K562 (cell line): Measurements from ENCODE around the gene CYB5D1. TPM values are rescaled to one million over a fixed set of nuclear protein-coding genes. Genes with fewer than 3 reads are reported as not detected.

Experiments used
- ATAC-seq: fragments of 200-7000 bp; cut with Tn5 transposase; 3 replicates; pipeline ENCODE4 v1.9.1; 2020; ENCODE audit warnings: moderate library complexity
- BruUV-seq: library from RNA; stranded (reverse); fragments of 400-500 nt; replicated peaks from 2 replicates; lab custom pipeline; 2021; lab: Mats Ljungman, UMichigan
- CTCF ChIA-PET: fragments of 300-600 bp; formaldehyde crosslinking; extraction: SDS; loops from one replicate; lab custom pipeline; 2021; ENCODE audit warnings: low intra/inter-chr PET ratio; lab: Yijun Ruan, JAX
- POLR2A ChIA-PET: fragments of 300-600, 350-650 bp; sonication (Branson Sonifier 250); formaldehyde crosslinking; extraction: SDS; loops from one replicate; lab custom pipeline; 2021; ENCODE audit warnings: antibody characterized with exemption, inconsistent platforms; lab: Yijun Ruan, JAX
- DNase-seq, 4 experiments: peaks; one replicate each; pipeline versions ENCODE4 v3.0.0 to v3.0.0-alpha.2; 2011 to 2018; ENCODE audit warnings: low spot score in 3 of 4, mixed read lengths in 3 of 4; ENCODE audit errors: extremely low read depth in 1 of 4
- FAIRE-seq: peaks from 2 replicates; lab custom pipeline; 2011; peaks lifted over from hg19 to GRCh38; lab: Jason Lieb, UNC
- H2AFZ ChIP-seq: 2 replicates; pipeline ENCODE4 v1.6.0; 2011; ENCODE audit warnings: low read depth, low read length, control low read depth, inconsistent platforms
- H3K27ac ChIP-seq: fragments of 200-600 bp; 3 replicates; pipeline ENCODE4 v1.8.0; 2011; ENCODE audit warnings: low read depth, mild to moderate bottlenecking, control low read depth, inconsistent platforms, low read length, moderate library complexity, mixed read lengths; ENCODE audit errors: extremely low read depth
- H3K27me3 ChIP-seq, 2 experiments: fragments of 300-600 bp in 1 of 2; 2 replicates in 1 of 2; 3 replicates in 1 of 2; pipeline versions ENCODE4 v1.6.0 to v1.8.0; 2011; ENCODE audit warnings: inconsistent platforms in 2 of 2, low read length in 2 of 2, mild to moderate bottlenecking in 1 of 2, mixed read lengths in 1 of 2, moderate library complexity in 1 of 2; ENCODE audit not compliant: control insufficient read depth in 2 of 2, insufficient read depth in 2 of 2
- H3K36me3 ChIP-seq: fragments of 300-600 bp; 3 replicates; pipeline ENCODE4 v1.8.0; 2011; ENCODE audit warnings: mild to moderate bottlenecking, low read length, inconsistent platforms; ENCODE audit not compliant: control insufficient read depth, insufficient read depth
- H3K4me1 ChIP-seq, 2 experiments: fragments of 200-600 bp in 1 of 2; replicated peaks in 1 of 2; 2 replicates in 1 of 2; 3 replicates in 1 of 2; pipeline versions ENCODE4 v1.5.1 to v1.8.0; 2011; ENCODE audit warnings: inconsistent platforms in 2 of 2, low read length in 2 of 2, mild to moderate bottlenecking in 1 of 2, mixed read lengths in 1 of 2, moderate library complexity in 1 of 2; ENCODE audit not compliant: control insufficient read depth in 2 of 2, insufficient read depth in 2 of 2
- H3K4me2 ChIP-seq: 2 replicates; pipeline ENCODE4 v1.6.1; 2011; ENCODE audit warnings: low read length, control low read depth, inconsistent platforms, mixed read lengths; ENCODE audit not compliant: insufficient read depth
- H3K4me3 ChIP-seq: fragments of 200-600 bp; sonication (generic), shearing (Covaris generic); 2 replicates; pipeline ENCODE4 v1.5.1; 2016; ENCODE audit warnings: control low read depth, inconsistent platforms
- H3K79me2 ChIP-seq: fragments of 200-600 bp; 3 replicates; pipeline ENCODE4 v1.8.0; 2011; ENCODE audit warnings: low read length, inconsistent platforms; ENCODE audit not compliant: control insufficient read depth, insufficient read depth
- H3K9ac ChIP-seq, 2 experiments: 2 replicates each; pipeline versions ENCODE4 v1.6.0 to v1.6.1; 2011; ENCODE audit warnings: low read depth in 2 of 2, low read length in 2 of 2, control low read depth in 1 of 2, inconsistent platforms in 1 of 2, mild to moderate bottlenecking in 1 of 2, mixed read lengths in 1 of 2; ENCODE audit not compliant: insufficient read depth in 1 of 2
- H3K9me1 ChIP-seq: one replicate; pipeline ENCODE4 v1.6.0; 2011; ENCODE audit warnings: inconsistent platforms, mild to moderate bottlenecking, low read length, moderate library complexity; ENCODE audit not compliant: control insufficient read depth, insufficient read depth
- H3K9me3 ChIP-seq: replicated peaks from 2 replicates; pipeline ENCODE4 v1.5.1; 2011; ENCODE audit warnings: low read depth, low read length, inconsistent platforms; ENCODE audit not compliant: control insufficient read depth, insufficient read depth
- H4K20me1 ChIP-seq: replicated peaks from 2 replicates; pipeline ENCODE4 v1.6.1; 2011; ENCODE audit warnings: low read length, inconsistent platforms, mixed read lengths; ENCODE audit not compliant: control insufficient read depth, insufficient read depth
- ATF7 ChIP-seq: fragments of 450-650 bp; IDR thresholded peaks from 2 replicates; pipeline ENCODE4 v1.7.1; 2014; ENCODE audit warnings: mild to moderate bottlenecking, moderate library complexity
- CHD2 ChIP-seq: IDR thresholded peaks from 2 replicates; pipeline ENCODE4 v1.6.1; 2011; ENCODE audit warnings: low read depth, low read length
- CREM ChIP-seq: IDR thresholded peaks from 2 replicates; pipeline ENCODE4 v1.6.1; 2014; ENCODE audit warnings: antibody characterized with exemption, low read depth
- GTF2A2 ChIP-seq: IDR thresholded peaks from 2 replicates; pipeline ENCODE4 v1.6.1; 2016; ENCODE audit warnings: mild to moderate bottlenecking, missing genetic modification characterization, missing compliant biosample characterization
- HNRNPH1 ChIP-seq: fragments of 200-400 bp; formaldehyde crosslinking; optimal IDR thresholded peaks from 2 replicates; pipeline ENCODE3; 2017; ENCODE audit warnings: low read depth, mild to moderate bottlenecking, low read length, moderate library complexity
- MBD2 ChIP-seq: sonication (generic); IDR thresholded peaks from 2 replicates; pipeline ENCODE4 v1.6.1; 2016; ENCODE audit warnings: low read depth, borderline replicate concordance
- NCOA1 ChIP-seq: fragments of 450-650 bp; IDR thresholded peaks from 2 replicates; pipeline ENCODE4 v1.6.1; 2016; ENCODE audit warnings: low read depth
- PHF21A ChIP-seq: fragments of 450-650 bp; IDR thresholded peaks from 2 replicates; pipeline ENCODE4 v1.6.1; 2017; ENCODE audit warnings: low read depth, borderline replicate concordance
- PHF8 ChIP-seq: fragments of 200-600 bp; sonication (generic); IDR thresholded peaks from 2 replicates; pipeline ENCODE4 v1.6.1; 2012; ENCODE audit warnings: mixed run types, mild to moderate bottlenecking, inconsistent platforms, low read length, moderate library complexity, borderline replicate concordance
- RBM34 ChIP-seq: fragments of 200-400 bp; formaldehyde crosslinking; IDR thresholded peaks from 2 replicates; pipeline ENCODE4 v1.6.1; 2018; ENCODE audit warnings: low read length, borderline replicate concordance; ENCODE audit not compliant: insufficient read depth
- SAP30 ChIP-seq: fragments of 200-600 bp; sonication (generic); IDR thresholded peaks from 2 replicates; pipeline ENCODE4 v1.6.1; 2012; ENCODE audit warnings: borderline replicate concordance, low read depth, mild to moderate bottlenecking, moderate library complexity, low read length, control low read depth, inconsistent platforms; ENCODE audit not compliant: insufficient read depth, poor library complexity, severe bottlenecking
- SUPT5H ChIP-seq: fragments of 450-650 bp; IDR thresholded peaks from 2 replicates; pipeline ENCODE4 v1.6.1; 2016
- TAF15 ChIP-seq: fragments of 200-400 bp; formaldehyde crosslinking; IDR thresholded peaks from 2 replicates; pipeline ENCODE4 v1.6.1; 2017; ENCODE audit warnings: mild to moderate bottlenecking, low read depth, low read length, moderate library complexity
- ZFX ChIP-seq: sonication (generic); formaldehyde crosslinking; IDR thresholded peaks from 2 replicates; pipeline ENCODE4 v1.8.0; 2022; ENCODE audit warnings: mild to moderate bottlenecking, missing genetic modification reagents, moderate library complexity
- ZNF764 ChIP-seq: fragments of 250-450 bp; sonication (Bioruptor Pico); IDR thresholded peaks from 2 replicates; pipeline ENCODE4 v1.4.0; 2020; ENCODE audit warnings: low read depth, mild to moderate bottlenecking, moderate library complexity
- WGBS: fragments of 100-300 bp; shearing (Covaris generic); methylation state at CpG from one replicate; pipeline ENCODE4 v1.1.6; 2016; ENCODE audit warnings: low coverage, mixed read lengths; ENCODE audit not compliant: insufficient coverage; ENCODE audit errors: missing lambda C conversion rate; 5-methylcytosine and 5-hydroxymethylcytosine counted together
- in situ Hi-C: fragments of 300-500 bp; cut with MboI; formaldehyde crosslinking; loops from 4 replicates; pipeline ENCODE4 v1.15.0; 2018; ENCODE audit warnings: inconsistent platforms, mixed read lengths
- intact Hi-C: fragments of 100-400 bp; cut with micrococcal nuclease; formaldehyde crosslinking; loops from 2 replicates; pipeline ENCODE4 v1.14.2; 2022
- polyA plus RNA-seq, 8 experiments: library from polyadenylated mRNA; depleted of rRNA in 4 of 8; stranded (reverse) in 5 of 8; unstranded in 3 of 8; fragments of >200 nt; fragmentation: Nextera tagmentation in 2 of 8; fragmentation: Illumina TruSeq in 1 of 8; extraction: Ambion mirVana in 2 of 8; extraction: Trizol in 1 of 8; gene quantifications; 2 replicates each; pipeline versions ENCODE4 v1.2.1 to v1.2.3, GENCODE V29; 2011 to 2014; ENCODE audit warnings: inconsistent platforms in 1 of 8, missing spikeins in 1 of 8
- total RNA-seq, 7 experiments: library from RNA; depleted of rRNA in 6 of 7; stranded (reverse); fragments of >200 nt in 6 of 7; fragmentation: Illumina TruSeq in 2 of 7; extraction: Trizol in 2 of 7; gene quantifications; 2 replicates each; pipeline versions ENCODE4 v1.2.1 to v1.2.3, GENCODE V29; 2011 to 2021; ENCODE audit warnings: low replicate concordance in 1 of 7
- TF ChIP-seq, protein P1 (sequence below): sonication (generic); formaldehyde crosslinking; IDR thresholded peaks from 2 replicates; pipeline ENCODE4 v1.8.0; 2022; ENCODE audit warnings: missing genetic modification reagents, mild to moderate bottlenecking, moderate library complexity, borderline replicate concordance
- TF ChIP-seq, protein P2 (sequence below): conservative IDR thresholded peaks from 2 replicates; pipeline ENCODE4 v1.6.1; 2011; ENCODE audit warnings: low read depth, mild to moderate bottlenecking, low read length; ENCODE audit not compliant: control insufficient read depth
- TF ChIP-seq, protein P3 (sequence below): fragments of 450-650 bp; IDR thresholded peaks from one replicate; pipeline ENCODE4 v1.6.1; 2018; ENCODE audit warnings: mild to moderate bottlenecking, moderate library complexity; ENCODE audit not compliant: partially characterized antibody

Gene CYB5D1
- total and polyA plus RNA-seq, 9 of the 15 experiments (the other 6 are each of a cell fraction or from before 2014, with no cell fraction given): 2.4 to 7.9 (median 5.7) TPM

DNA sequence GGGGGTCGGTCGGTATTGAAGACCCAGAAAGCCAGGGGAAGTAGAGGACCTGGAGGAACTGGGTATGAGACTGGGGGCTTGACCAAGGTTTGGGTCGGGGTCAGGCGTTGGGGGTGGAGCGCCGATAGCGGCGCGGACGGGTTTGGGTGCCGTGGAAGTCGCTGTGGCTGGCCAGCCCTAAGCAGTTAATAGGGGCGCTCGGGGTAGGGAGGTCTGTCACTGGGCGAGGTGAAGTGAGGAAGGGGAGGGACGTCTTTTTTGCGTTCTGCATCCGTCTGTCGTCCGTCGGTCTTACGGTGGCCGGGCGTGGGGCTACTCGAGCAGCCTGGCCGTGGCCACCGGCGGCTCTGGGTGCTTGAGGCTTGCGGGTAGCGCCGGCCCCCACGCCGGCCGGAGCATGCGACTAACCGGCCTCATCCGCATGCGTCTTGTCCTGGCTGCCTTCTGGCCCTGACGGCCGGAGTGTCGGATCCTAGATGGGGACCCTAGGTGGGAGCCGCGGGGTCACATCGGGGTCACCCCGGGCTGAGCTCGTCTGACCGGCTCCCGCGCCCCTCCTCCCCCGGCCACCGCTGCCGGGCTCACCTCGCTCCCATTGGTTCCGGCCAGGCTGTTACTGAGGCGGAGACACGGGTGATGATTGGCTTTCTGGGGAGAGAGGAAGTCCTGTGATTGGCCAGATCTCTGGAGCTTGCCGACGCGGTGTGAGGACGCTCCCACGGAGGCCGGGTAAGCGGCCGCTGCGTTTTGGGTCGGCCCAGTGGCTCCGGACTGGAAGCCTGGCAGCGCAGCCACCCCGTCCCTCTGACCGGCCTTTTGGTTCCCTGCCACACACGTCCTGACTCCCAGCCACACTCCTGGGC is 13.3 kb upstream of the CYB5D1 start:
- Histone ChIP-seq H3K79me2 (peaks cover 50% of the 10 kb centered on the region), H3K4me3 (peak overlapping the region; percentile 76), H3K9ac (peak overlapping the region; percentile 97), H3K27ac (peak overlapping the region; percentile 99), H2AFZ (peak overlapping the region; percentile 63), H3K9me3 (no peaks in the 10 kb centered on the region), H3K27me3 (no peaks in the 10 kb centered on the region), H3K4me2 (peak overlapping the region; percentile 92), H4K20me1 (peaks cover 4% of the 10 kb centered on the region), H3K9me1 (peaks cover 3% of the 10 kb centered on the region), H3K36me3 (peaks cover 44% of the 10 kb centered on the region; the same call in 2 of the 3 replicates), H3K4me1 (peaks cover 18 to 45% of the 10 kb centered on the region in 2 experiments; a peak in 4 of 5 replicates)
- DNase-seq (peak; percentile 75 to 92 (median 84)), ATAC-seq (peak; percentile 81), FAIRE-seq (peak; percentile 97)
- ChIA-PET POLR2A (interaction anchor here (0.6 to 1.3 kb wide), 5 partner anchors 8 to 101 kb away, joined by 3 to 14 read pairs (median 4); partner anchors contain the start of genes CYB5D1 and NAA38), CTCF (no interaction called here)
- WGBS: under 1% methylated on average over 43 of the region's 71 CpGs
- intact Hi-C loops: no loop called here
- in situ Hi-C loops: no loop called here
- no TSS peak for BruUV-seq
- no peak for TF ChIP-seq HNRNPH1
- TF ChIP-seq TAF15: no peak
- peak; percentile 68 for TF ChIP-seq SAP30
- no peak for TF ChIP-seq RBM34
- TF ChIP-seq, protein P1, sequence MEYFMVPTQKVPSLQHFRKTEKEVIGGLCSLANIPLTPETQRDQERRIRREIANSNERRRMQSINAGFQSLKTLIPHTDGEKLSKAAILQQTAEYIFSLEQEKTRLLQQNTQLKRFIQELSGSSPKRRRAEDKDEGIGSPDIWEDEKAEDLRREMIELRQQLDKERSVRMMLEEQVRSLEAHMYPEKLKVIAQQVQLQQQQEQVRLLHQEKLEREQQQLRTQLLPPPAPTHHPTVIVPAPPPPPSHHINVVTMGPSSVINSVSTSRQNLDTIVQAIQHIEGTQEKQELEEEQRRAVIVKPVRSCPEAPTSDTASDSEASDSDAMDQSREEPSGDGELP (CRISPR knock-in tag): 0 out of 2 replicates have a peak, but pooled peaks have one; percentile 41
- TF ChIP-seq ATF7: peak; percentile 59; the same call in 1 of the 2 replicates
- TF ChIP-seq, protein P2, sequence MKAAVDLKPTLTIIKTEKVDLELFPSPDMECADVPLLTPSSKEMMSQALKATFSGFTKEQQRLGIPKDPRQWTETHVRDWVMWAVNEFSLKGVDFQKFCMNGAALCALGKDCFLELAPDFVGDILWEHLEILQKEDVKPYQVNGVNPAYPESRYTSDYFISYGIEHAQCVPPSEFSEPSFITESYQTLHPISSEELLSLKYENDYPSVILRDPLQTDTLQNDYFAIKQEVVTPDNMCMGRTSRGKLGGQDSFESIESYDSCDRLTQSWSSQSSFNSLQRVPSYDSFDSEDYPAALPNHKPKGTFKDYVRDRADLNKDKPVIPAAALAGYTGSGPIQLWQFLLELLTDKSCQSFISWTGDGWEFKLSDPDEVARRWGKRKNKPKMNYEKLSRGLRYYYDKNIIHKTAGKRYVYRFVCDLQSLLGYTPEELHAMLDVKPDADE: peak; percentile 56; the same call in 1 of the 2 replicates
- peak; percentile 77 for TF ChIP-seq CREM
- peak; percentile 49; the same call in 1 of the 2 replicates for TF ChIP-seq PHF8
- TF ChIP-seq ZNF764 (CRISPR knock-in tag): no peak
- TF ChIP-seq, protein P3, sequence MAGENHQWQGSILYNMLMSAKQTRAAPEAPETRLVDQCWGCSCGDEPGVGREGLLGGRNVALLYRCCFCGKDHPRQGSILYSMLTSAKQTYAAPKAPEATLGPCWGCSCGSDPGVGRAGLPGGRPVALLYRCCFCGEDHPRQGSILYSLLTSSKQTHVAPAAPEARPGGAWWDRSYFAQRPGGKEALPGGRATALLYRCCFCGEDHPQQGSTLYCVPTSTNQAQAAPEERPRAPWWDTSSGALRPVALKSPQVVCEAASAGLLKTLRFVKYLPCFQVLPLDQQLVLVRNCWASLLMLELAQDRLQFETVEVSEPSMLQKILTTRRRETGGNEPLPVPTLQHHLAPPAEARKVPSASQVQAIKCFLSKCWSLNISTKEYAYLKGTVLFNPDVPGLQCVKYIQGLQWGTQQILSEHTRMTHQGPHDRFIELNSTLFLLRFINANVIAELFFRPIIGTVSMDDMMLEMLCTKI: no peak
- TF ChIP-seq CHD2: peak; percentile 71
- TF ChIP-seq GTF2A2: no peak
- peak; percentile 49; the same call in 1 of the 2 replicates for TF ChIP-seq MBD2
- no peak for TF ChIP-seq NCOA1
- TF ChIP-seq PHF21A: no peak
- peak; percentile 65 for TF ChIP-seq ZFX
- peak; percentile 11; the same call in 1 of the 2 replicates for TF ChIP-seq SUPT5H
